Thyroid gland (tissue), 4 donors: ENCODE data around the gene PTPN9. TPM values are rescaled to one million over a fixed set of nuclear protein-coding genes. Genes with fewer than 3 reads are reported as not detected.
"Not testable (repeated sequence)": the region's sequence is repeated elsewhere in the genome, so short reads cannot be mapped to it uniquely, and the experiment has no call there.

ENCODE experiments used
- DNase-seq, 2 donors: peaks; one replicate each; pipeline ENCODE4 v3.0.0-alpha.2; 2019
- H3K27ac ChIP-seq, 3 donors: fragments of 200-600 bp; sonication (generic); 1 replicate in 2 of 3; 2 replicates in 1 of 3; pipeline ENCODE4 v1.5.1; 2016 to 2019; ENCODE audit warnings: mild to moderate bottlenecking in 1 of 3, moderate library complexity in 1 of 3
- H3K27me3 ChIP-seq: fragments of 200-600 bp; sonication (generic); one replicate; pipeline ENCODE4 v1.5.1; 2019
- H3K36me3 ChIP-seq, 2 donors: fragments of 200-600 bp; sonication (generic); one replicate each; pipeline ENCODE4 v1.5.1; 2016 to 2019
- H3K4me1 ChIP-seq, 2 donors: fragments of 200-600 bp; sonication (generic); one replicate each; pipeline ENCODE4 v1.5.1; 2017 to 2019
- H3K4me3 ChIP-seq, 3 donors: fragments of 200-600 bp; sonication (generic); replicated peaks in 1 of 3; 1 replicate in 2 of 3; 2 replicates in 1 of 3; pipeline ENCODE4 v1.5.1; 2016; ENCODE audit warnings: mild to moderate bottlenecking in 1 of 3
- H3K9me3 ChIP-seq: fragments of 200-600 bp; sonication (generic); one replicate; pipeline ENCODE4 v1.5.1; 2017
- CTCF ChIP-seq, 6 experiments: fragments of 200-600 bp in 3 of 6; fragments of 450-650 bp in 3 of 6; sonication (generic) in 3 of 6; IDR thresholded peaks; one replicate each; pipeline ENCODE4 v1.5.1; 2016 to 2019; ENCODE audit warnings: antibody characterized with exemption in 6 of 6, mild to moderate bottlenecking in 2 of 6, inconsistent platforms in 1 of 6, moderate library complexity in 1 of 6
- POLR2A ChIP-seq, 2 donors: fragments of 450-650 bp; IDR thresholded peaks; one replicate each; pipeline ENCODE4 v1.6.1; 2017; ENCODE audit warnings: antibody characterized with exemption in 2 of 2, mild to moderate bottlenecking in 2 of 2, moderate library complexity in 1 of 2
- WGBS, 2 donors: methylation state at CpG; one replicate each; pipeline ENCODE4 v1.1.5; 2017; 5-methylcytosine and 5-hydroxymethylcytosine counted together
- intact Hi-C: fragments of 100-400 bp; cut with DNase I; formaldehyde crosslinking; loops from one replicate; pipeline ENCODE4 v1.15.1; 2023
- total RNA-seq, 4 donors: library from RNA; depleted of rRNA; stranded (reverse); fragments of >200 nt; gene quantifications; one replicate each; pipeline ENCODE4 v1.2.3, GENCODE V29; 2016

PTPN9 gene
- total RNA-seq, 4 donors from 2014 or later, result 66.4 to 83.5 (median 73.6) TPM

DNA sequence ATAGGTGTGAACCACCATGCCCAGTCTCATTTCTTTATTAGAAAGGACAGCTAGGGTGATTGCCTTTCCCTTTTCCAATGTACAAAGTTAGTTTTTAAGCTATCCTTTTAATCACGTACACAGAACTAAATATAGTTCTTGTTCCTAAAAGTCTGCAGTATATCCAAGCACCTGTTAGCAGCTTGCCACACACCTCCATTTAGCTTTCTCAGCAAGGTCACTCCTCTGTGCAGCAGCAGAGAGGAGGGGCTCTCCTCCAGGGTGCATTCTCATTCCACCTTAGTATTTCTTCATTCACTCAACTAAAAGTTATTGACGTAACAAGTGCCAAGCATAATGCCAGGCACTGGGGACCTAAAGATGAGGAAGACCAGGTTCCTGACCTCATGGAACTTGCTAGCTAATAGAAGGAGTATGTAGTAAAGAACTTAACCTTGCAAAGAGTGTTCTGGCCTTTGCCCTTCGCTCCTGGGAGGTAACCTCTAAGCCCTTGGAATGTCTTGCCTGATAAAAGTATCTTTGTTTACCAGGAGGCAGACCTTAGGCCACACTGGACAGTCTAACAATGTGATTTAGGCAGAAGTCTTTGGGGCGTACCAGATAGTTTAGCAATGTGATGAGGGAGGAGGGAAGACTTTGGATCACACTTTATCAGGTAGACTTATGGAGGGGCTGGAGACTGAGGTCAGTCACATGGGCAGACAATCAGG lies 12.7 kb upstream of the PTPN9 start:
- Histone ChIP-seq H3K27me3 (no peaks in the 10 kb centered on the region), H3K36me3 (no peaks in the 10 kb centered on the region), H3K9me3 (no peaks in the 10 kb centered on the region), H3K4me3 (no peak overlapping the region), H3K4me1 (peaks cover 25 to 26% of the 10 kb centered on the region in 2 donors), H3K27ac (peak overlapping the region in 2 of 3 donors; percentile 0 to 50)
- intact Hi-C loops, result no loop called here
- WGBS, 2 donors, result 82 to 90% methylated on average over 4 of the region's 4 CpGs
- TF ChIP-seq CTCF (IDR thresholded peaks at IDR 0.05) (no peak), POLR2A (IDR thresholded peaks at IDR 0.05) (no peak)
- no peak for DNase-seq

GRCh38 chr15:75590239-75590638 lies 11.1 kb upstream of the PTPN9 start:
- TF ChIP-seq CTCF (IDR thresholded peaks at IDR 0.05) (no peak), POLR2A (IDR thresholded peaks at IDR 0.05) (no peak)
- intact Hi-C loops, result no loop called here
- Histone ChIP-seq H3K36me3 (no peaks in the 10 kb centered on the region), H3K4me1 (peaks cover 11 to 12% of the 10 kb centered on the region in 2 donors), H3K27ac (no peak overlapping the region), H3K27me3 (no peaks in the 10 kb centered on the region), H3K9me3 (no peaks in the 10 kb centered on the region), H3K4me3 (no peak overlapping the region)
- 93 to 100% methylated on average over 2 of the region's 2 CpGs for WGBS, 2 donors
- no peak for DNase-seq

- no peaks in the 10 kb centered on the region for H3K27me3 ChIP-seq
- H3K36me3 ChIP-seq, result no peaks in the 10 kb centered on the region
- H3K27ac ChIP-seq, result no peak overlapping the region
- TF ChIP-seq CTCF (IDR thresholded peaks at IDR 0.05) (no peak), POLR2A (IDR thresholded peaks at IDR 0.05) (no peak)
- WGBS, 2 donors, result 95 to 96% methylated on average over 5 of the region's 5 CpGs
- H3K4me3 ChIP-seq, result no peak overlapping the region
- H3K9me3 ChIP-seq, result no peaks in the 10 kb centered on the region
- intact Hi-C loops, result no loop called here
- no peak for DNase-seq
- peaks cover 5 to 10% of the 10 kb centered on the region in 2 donors for H3K4me1 ChIP-seq
Observed at GRCh38 chr15:75589071-75589470, 10.0 kb upstream of the PTPN9 start.

- H3K27me3 ChIP-seq, intact Hi-C loops, H3K27ac ChIP-seq, H3K4me3 ChIP-seq, H3K9me3 ChIP-seq, DNase-seq, H3K36me3 ChIP-seq: not testable (repeated sequence)
- WGBS, 2 donors, result 97 to 99% methylated on average over 5 of the region's 5 CpGs
- H3K4me1 ChIP-seq, result peaks cover 10 to 11% of the 10 kb centered on the region in 2 donors
Observed at GRCh38 chr15:75586422-75586821, 7.3 kb upstream of the PTPN9 start.

GRCh38 chr15:75584121-75584520 lies 5.0 kb upstream of the PTPN9 start:
- Histone ChIP-seq H3K36me3 (no peaks in the 10 kb centered on the region), H3K4me1 (peaks cover 11 to 15% of the 10 kb centered on the region in 2 donors), H3K4me3 (no peak overlapping the region), H3K9me3 (no peaks in the 10 kb centered on the region), H3K27me3 (no peaks in the 10 kb centered on the region), H3K27ac (peak overlapping the region; percentile 27 to 75 (median 27))
- TF ChIP-seq POLR2A (IDR thresholded peaks at IDR 0.05) (peak in 1 of 2 donors; percentile 13), CTCF (IDR thresholded peaks at IDR 0.05) (no peak)
- WGBS, 2 donors, result 26% methylated on average over 4 of the region's 4 CpGs
- peak; percentile 51 to 59 for DNase-seq
- intact Hi-C loops, result no loop called here
